ENCODE measurements around the gene FGF18. TPM values are rescaled to one million over a fixed set of nuclear protein-coding genes. Genes with fewer than 3 reads are reported as not detected.
"Not testable (repeated sequence)": the region's sequence is repeated elsewhere in the genome, so short reads cannot be mapped to it uniquely, and the experiment has no call there.

FGF18 gene
- total RNA-seq, 3 donors from 2014 or later (not counting 1 experiment from before 2014, with no cell fraction given) = 0.16 to 0.25 (median 0.23) TPM

DNA sequence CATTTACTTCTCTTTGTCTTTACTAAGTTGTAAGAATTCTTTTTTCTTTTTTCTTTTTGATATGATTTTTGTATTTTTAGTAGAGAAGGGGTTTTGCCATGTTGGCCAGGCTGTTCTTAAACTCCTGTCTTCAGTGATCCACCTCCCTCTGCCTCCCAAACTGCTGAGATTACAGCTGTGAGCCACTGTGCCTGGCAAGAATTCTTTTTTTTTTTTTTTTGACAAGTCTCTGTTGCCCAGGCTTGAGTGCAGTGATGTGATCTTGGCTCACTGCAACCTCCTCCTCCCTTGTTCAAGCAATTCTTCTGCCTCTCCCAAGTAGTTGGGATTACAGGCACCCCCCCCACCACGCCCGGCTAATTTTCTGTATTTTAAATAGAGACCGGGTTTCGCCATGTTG is 21.8 kb upstream of the FGF18 start:
- Histone ChIP-seq H3K27ac (ENCODE audit: low read length) (no peak overlapping the region), H3K4me3 (ENCODE audit: low read length) (no peak overlapping the region), H3K4me1 (ENCODE audit: control insufficient read depth, insufficient read depth, low read length) (no peaks in the 10 kb centered on the region), H3K9me3 (ENCODE audit: control insufficient read depth, insufficient read depth, low read length) (no peaks in the 10 kb centered on the region), H3K36me3 (ENCODE audit: control insufficient read depth, insufficient read depth, low read length) (peaks cover 69% of the 10 kb centered on the region), H3K27me3 (ENCODE audit: control insufficient read depth, insufficient read depth, low read length) (no peaks in the 10 kb centered on the region)
- H3K9me3 Mint-ChIP-seq = no peaks in the 10 kb centered on the region
- WGBS (ENCODE audit: insufficient coverage) = 96% methylated on average over 4 of the region's 4 CpGs
- ATAC-seq (no peak), DNase-seq (no peak)
- TF ChIP-seq, protein P1, sequence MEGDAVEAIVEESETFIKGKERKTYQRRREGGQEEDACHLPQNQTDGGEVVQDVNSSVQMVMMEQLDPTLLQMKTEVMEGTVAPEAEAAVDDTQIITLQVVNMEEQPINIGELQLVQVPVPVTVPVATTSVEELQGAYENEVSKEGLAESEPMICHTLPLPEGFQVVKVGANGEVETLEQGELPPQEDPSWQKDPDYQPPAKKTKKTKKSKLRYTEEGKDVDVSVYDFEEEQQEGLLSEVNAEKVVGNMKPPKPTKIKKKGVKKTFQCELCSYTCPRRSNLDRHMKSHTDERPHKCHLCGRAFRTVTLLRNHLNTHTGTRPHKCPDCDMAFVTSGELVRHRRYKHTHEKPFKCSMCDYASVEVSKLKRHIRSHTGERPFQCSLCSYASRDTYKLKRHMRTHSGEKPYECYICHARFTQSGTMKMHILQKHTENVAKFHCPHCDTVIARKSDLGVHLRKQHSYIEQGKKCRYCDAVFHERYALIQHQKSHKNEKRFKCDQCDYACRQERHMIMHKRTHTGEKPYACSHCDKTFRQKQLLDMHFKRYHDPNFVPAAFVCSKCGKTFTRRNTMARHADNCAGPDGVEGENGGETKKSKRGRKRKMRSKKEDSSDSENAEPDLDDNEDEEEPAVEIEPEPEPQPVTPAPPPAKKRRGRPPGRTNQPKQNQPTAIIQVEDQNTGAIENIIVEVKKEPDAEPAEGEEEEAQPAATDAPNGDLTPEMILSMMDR (IDR thresholded peaks at IDR 0.05) = no peak
- intact Hi-C loops (cut with micrococcal nuclease) = no loop called here
- no peak overlapping the region for H3K4me3 Mint-ChIP-seq
- no peaks in the 10 kb centered on the region for H3K27me3 Mint-ChIP-seq (ENCODE audit: low read depth in 2 of 2)
- H3K27ac Mint-ChIP-seq = no peak overlapping the region
- peaks cover 29 to 35% of the 10 kb centered on the region in 2 donors for H3K4me1 Mint-ChIP-seq
- peaks cover 28% of the 10 kb centered on the region for H3K36me3 Mint-ChIP-seq

DNA sequence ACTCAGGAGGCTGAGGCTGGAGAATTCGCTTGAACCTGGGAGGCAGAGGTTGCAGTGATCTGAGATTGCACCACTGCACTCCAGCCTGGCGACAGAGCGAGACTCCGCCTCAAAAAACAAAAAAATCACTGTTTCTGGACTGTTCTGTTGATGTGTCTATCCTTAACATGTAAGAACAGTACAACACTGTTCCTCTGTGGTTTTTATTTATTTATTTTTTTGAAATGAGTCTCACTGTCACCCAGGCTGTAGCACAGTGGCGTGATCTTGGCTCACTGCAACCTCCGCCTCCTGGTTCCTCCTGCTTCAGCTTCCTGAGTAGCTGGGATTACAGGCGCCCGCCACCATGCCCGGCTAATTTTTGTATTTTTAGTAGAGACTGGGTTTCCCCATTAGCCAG is 20.8 kb upstream of the FGF18 start:
- H3K4me1 ChIP-seq (ENCODE audit: control insufficient read depth, insufficient read depth, low read length); H3K9me3 Mint-ChIP-seq; H3K4me3 ChIP-seq (ENCODE audit: low read length); H3K27me3 ChIP-seq (ENCODE audit: control insufficient read depth, insufficient read depth, low read length); ATAC-seq; H3K9me3 ChIP-seq (ENCODE audit: control insufficient read depth, insufficient read depth, low read length); intact Hi-C loops (cut with micrococcal nuclease); H3K27ac Mint-ChIP-seq; H3K27me3 Mint-ChIP-seq (ENCODE audit: low read depth in 2 of 2); DNase-seq; H3K4me3 Mint-ChIP-seq; H3K27ac ChIP-seq (ENCODE audit: low read length): not testable (repeated sequence)
- H3K4me1 Mint-ChIP-seq = peaks cover 19 to 26% of the 10 kb centered on the region in 2 donors
- 91% methylated on average over 9 of the region's 9 CpGs for WGBS (ENCODE audit: insufficient coverage)
- peaks cover 17% of the 10 kb centered on the region for H3K36me3 Mint-ChIP-seq
- peaks cover 58% of the 10 kb centered on the region for H3K36me3 ChIP-seq (ENCODE audit: control insufficient read depth, insufficient read depth, low read length)

DNA sequence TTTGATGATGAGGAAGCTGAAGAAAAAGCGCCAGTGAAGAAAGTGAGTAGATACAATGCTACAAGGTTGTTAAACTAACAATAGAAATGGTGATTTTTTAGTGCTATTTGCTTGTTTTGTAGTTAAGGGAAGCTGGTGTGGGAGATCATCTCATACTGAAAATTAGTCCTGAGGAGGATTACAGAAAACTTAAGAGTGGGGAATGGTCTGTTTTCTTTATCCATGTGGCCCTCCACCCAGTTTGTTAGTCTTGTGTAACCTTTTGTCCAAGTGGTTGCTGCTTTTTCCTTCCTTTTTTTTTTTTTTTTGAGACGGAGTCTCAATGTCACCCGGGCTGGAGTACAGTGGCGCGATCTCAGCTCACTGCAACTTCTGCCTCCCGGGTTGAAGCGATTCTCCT is 19.3 kb upstream of the FGF18 start:
- Mint-ChIP-seq H3K4me3 (no peak overlapping the region), H3K27me3 (ENCODE audit: low read depth in 2 of 2) (no peaks in the 10 kb centered on the region), H3K4me1 (peaks cover 19 to 25% of the 10 kb centered on the region in 2 donors), H3K9me3 (no peaks in the 10 kb centered on the region), H3K27ac (no peak overlapping the region), H3K36me3 (peaks cover 15% of the 10 kb centered on the region)
- peaks cover 48% of the 10 kb centered on the region for H3K36me3 ChIP-seq (ENCODE audit: control insufficient read depth, insufficient read depth, low read length)
- intact Hi-C loops (cut with micrococcal nuclease) = no loop called here
- TF ChIP-seq, protein P1 (IDR thresholded peaks at IDR 0.05) = no peak
- no peak overlapping the region for H3K27ac ChIP-seq (ENCODE audit: low read length)
- no peaks in the 10 kb centered on the region for H3K9me3 ChIP-seq (ENCODE audit: control insufficient read depth, insufficient read depth, low read length)
- ATAC-seq (no peak), DNase-seq (no peak)
- 90% methylated on average over 7 of the region's 7 CpGs for WGBS (ENCODE audit: insufficient coverage)
- no peaks in the 10 kb centered on the region for H3K27me3 ChIP-seq (ENCODE audit: control insufficient read depth, insufficient read depth, low read length)
- H3K4me1 ChIP-seq (ENCODE audit: control insufficient read depth, insufficient read depth, low read length) = no peaks in the 10 kb centered on the region
- no peak overlapping the region for H3K4me3 ChIP-seq (ENCODE audit: low read length)

DNA sequence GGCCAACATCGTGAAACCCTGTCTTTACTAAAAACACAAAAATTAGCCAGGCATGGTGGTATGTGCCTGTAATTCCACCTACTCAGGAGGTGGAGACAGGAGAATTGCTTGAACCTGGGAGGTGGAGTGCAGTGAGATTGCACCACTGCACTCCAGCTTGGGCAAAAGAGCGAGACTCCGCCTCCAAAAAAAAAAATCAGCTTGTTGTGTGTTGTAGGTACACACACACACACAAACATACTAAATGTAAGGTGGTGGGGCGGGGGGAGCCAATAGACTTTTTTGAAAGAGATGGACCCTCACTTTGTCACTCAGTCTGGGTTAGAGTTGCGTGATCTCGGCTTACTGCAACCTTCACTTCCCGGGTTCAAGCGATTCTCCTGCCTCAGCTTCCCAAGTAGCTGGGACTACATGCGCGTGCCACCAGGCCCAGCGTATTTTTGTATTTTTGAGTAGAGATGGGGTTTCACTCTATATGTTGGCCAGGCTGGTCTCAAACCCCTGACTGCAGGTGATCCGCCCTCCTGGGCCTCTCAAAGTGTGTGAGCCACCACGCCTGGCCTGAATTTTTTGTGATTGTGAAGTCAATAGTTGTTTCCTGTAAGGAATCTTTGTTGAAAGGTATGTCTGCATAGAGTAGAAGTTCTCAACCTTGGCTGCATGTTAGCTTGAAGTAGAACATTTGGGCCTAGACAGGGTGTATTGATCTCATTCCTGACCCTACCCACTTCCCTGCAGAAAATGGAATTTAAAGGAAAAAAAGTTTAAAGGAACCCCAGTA is 18.1 kb upstream of the FGF18 start:
- no peak for ATAC-seq
- Mint-ChIP-seq H3K9me3 (no peaks in the 10 kb centered on the region), H3K4me3 (no peak overlapping the region), H3K27me3 (ENCODE audit: low read depth in 2 of 2) (no peaks in the 10 kb centered on the region), H3K27ac (no peak overlapping the region), H3K36me3 (peaks cover 19% of the 10 kb centered on the region), H3K4me1 (peaks cover 25 to 28% of the 10 kb centered on the region in 2 donors)
- intact Hi-C loops (cut with micrococcal nuclease) = no loop called here
- Histone ChIP-seq H3K4me1 (ENCODE audit: control insufficient read depth, insufficient read depth, low read length) (no peaks in the 10 kb centered on the region), H3K27me3 (ENCODE audit: control insufficient read depth, insufficient read depth, low read length) (no peaks in the 10 kb centered on the region), H3K9me3 (ENCODE audit: control insufficient read depth, insufficient read depth, low read length) (no peaks in the 10 kb centered on the region), H3K4me3 (ENCODE audit: low read length) (no peak overlapping the region), H3K36me3 (ENCODE audit: control insufficient read depth, insufficient read depth, low read length) (peaks cover 50% of the 10 kb centered on the region), H3K27ac (ENCODE audit: low read length) (no peak overlapping the region)
- TF ChIP-seq, protein P1 (IDR thresholded peaks at IDR 0.05) = no peak
- DNase-seq = no peak
- 98% methylated on average over 10 of the region's 13 CpGs for WGBS (ENCODE audit: insufficient coverage)

DNA sequence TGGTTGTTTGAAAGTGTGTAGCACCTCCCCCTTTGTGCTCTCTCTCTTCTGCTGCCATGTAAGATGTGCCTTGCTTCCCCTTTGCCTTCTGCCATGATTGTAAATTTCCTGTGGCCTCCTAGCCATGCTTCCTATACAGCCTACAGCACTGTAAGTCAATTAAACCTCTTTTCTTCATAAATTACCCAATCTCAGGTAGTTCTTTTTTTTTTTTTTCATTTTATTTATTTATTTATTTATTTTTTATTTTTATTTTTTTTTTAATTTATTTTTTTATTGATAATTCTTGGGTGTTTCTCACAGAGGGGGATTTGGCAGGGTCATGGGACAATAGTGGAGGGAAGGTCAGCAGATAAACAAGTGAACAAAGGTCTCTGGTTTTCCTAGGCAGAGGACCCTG is 16.7 kb upstream of the FGF18 start:
- Mint-ChIP-seq H3K36me3 (peaks cover 32% of the 10 kb centered on the region), H3K4me1 (peaks cover 32% of the 10 kb centered on the region in 2 donors)
- H3K27ac ChIP-seq (ENCODE audit: low read length); H3K27me3 Mint-ChIP-seq (ENCODE audit: low read depth in 2 of 2); H3K27me3 ChIP-seq (ENCODE audit: control insufficient read depth, insufficient read depth, low read length); H3K27ac Mint-ChIP-seq; intact Hi-C loops (cut with micrococcal nuclease); H3K4me3 Mint-ChIP-seq; DNase-seq; H3K4me1 ChIP-seq (ENCODE audit: control insufficient read depth, insufficient read depth, low read length); H3K9me3 ChIP-seq (ENCODE audit: control insufficient read depth, insufficient read depth, low read length); H3K9me3 Mint-ChIP-seq; ATAC-seq; H3K4me3 ChIP-seq (ENCODE audit: low read length): not testable (repeated sequence)
- H3K36me3 ChIP-seq (ENCODE audit: control insufficient read depth, insufficient read depth, low read length) = peaks cover 53% of the 10 kb centered on the region

Data from natural killer cell (primary cell).